ENCODE data around the gene PEX14. TPM values are rescaled to one million over a fixed set of nuclear protein-coding genes. Genes with fewer than 3 reads are reported as not detected.

Gene PEX14
- total and polyA plus RNA-seq, 4 donors: 9.5 to 26.9 (median 19.7) TPM

DNA sequence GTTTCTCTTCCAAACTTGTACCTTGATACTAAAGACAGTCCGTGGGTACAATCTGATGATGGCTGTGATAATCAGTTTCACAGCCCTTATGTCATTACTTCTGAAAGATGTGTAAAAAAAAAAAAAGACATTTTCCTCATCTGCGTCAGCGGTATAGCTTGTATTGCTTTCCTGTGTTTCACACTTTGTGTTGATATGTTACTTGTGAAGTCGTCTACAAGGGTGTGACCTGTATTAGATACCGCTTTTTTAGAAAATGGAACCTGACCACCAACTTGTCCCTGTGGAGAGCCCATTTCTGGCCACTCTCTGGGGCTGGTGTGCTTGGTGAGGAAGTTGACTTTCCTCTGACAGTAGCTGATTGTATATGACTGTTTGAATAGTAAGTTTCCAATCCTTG is 50.5 kb downstream of the PEX14 start:
- Histone ChIP-seq H3K4me1 (ENCODE audit: control insufficient read depth, insufficient read depth, low read length) (peaks cover 12% of the 10 kb centered on the region), H3K9me3 (ENCODE audit: control insufficient read depth, insufficient read depth, low read length) (no peaks in the 10 kb centered on the region), H3K27me3 (ENCODE audit: control insufficient read depth, insufficient read depth, low read length) (no peaks in the 10 kb centered on the region), H3K4me3 (ENCODE audit: low read depth, low read length) (no peak overlapping the region), H3K27ac (ENCODE audit: low read depth, low read length) (no peak overlapping the region), H3K36me3 (ENCODE audit: control insufficient read depth, insufficient read depth, low read length) (no peaks in the 10 kb centered on the region)
- 100% methylated on average over 2 of the region's 5 CpGs for WGBS (ENCODE audit: insufficient coverage)
- no peak for DNase-seq (ENCODE audit: low read depth in 4 of 6, low spot score in 6 of 6)

DNA sequence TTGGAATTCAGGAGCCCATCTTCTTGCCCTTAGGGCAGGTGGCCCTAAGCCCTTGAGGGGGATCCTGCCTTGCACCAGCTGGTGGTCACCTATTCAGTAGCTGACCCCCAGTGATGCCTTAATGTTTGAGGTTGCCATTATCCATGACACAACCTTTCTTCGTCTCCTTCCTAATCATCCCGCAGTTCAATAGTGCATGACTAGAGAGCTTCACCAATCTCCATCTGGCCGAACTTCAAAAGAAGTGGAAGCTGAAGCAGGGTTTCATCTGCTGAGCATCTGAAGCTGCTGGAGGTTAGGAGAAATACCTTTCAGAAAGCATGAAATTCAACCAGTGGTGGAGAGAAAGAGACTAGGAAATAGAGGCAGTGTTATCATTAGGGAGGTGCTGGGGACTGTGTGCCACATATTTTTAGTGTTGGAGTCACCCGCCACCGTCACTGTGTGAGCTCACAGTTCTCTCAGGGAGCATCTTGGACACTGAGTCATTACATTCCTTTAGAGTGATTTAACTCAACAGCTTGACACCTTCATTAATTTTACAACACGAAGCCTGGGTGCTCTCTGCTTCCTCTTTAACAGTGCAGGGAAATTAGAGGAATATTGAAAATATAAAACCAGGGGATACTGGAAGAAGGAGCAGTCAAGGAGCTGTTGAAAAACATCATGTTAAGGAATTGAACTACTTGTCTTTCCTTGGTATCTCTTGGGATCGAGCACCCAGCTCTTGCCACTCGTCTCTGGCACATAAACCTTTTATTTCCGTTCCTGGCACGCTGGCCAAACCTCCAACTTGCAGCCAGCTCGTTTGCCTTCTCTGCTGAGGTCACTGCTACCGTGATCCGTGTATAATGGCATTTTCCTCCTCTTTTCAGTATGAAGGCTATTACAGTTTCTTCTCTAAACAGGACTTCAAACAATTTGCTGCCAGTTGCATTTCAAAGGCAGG is 53.6 kb downstream of the PEX14 start:
- H3K27me3 ChIP-seq (ENCODE audit: control insufficient read depth, insufficient read depth, low read length): no peaks in the 10 kb centered on the region
- DNase-seq (ENCODE audit: low read depth in 4 of 6, low spot score in 6 of 6): peak in 2 of 6 donors; percentile 38 to 58
- peaks cover 16% of the 10 kb centered on the region for H3K4me1 ChIP-seq (ENCODE audit: control insufficient read depth, insufficient read depth, low read length)
- no peaks in the 10 kb centered on the region for H3K36me3 ChIP-seq (ENCODE audit: control insufficient read depth, insufficient read depth, low read length)
- H3K4me3 ChIP-seq (ENCODE audit: low read depth, low read length): no peak overlapping the region
- no peaks in the 10 kb centered on the region for H3K9me3 ChIP-seq (ENCODE audit: control insufficient read depth, insufficient read depth, low read length)
- no peak overlapping the region for H3K27ac ChIP-seq (ENCODE audit: low read depth, low read length)
- 36% methylated on average over 10 of the region's 13 CpGs for WGBS (ENCODE audit: insufficient coverage)

DNA sequence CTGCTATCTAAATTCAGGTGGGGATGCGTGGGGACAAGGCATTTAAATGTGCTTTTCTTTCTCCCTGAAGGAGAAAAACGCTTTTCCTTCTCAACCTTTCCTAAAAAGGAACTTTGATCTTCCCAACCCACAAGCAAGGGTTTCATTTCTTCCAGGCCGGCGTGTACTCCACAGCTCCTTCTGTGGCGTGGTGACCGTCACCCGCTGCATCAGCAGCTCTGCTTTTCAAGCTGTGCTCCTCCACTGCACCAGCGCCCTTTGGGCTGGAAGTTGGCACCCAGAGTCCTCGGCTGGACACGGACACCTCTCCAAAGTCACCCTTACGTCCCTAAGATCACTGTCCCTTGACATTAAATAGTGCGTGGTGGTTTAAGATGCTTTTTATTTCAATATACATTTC is 54.3 kb downstream of the PEX14 start:
- Histone ChIP-seq H3K9me3 (ENCODE audit: control insufficient read depth, insufficient read depth, low read length) (no peaks in the 10 kb centered on the region), H3K27me3 (ENCODE audit: control insufficient read depth, insufficient read depth, low read length) (no peaks in the 10 kb centered on the region), H3K4me3 (ENCODE audit: low read depth, low read length) (no peak overlapping the region), H3K36me3 (ENCODE audit: control insufficient read depth, insufficient read depth, low read length) (no peaks in the 10 kb centered on the region), H3K27ac (ENCODE audit: low read depth, low read length) (no peak overlapping the region), H3K4me1 (ENCODE audit: control insufficient read depth, insufficient read depth, low read length) (peaks cover 16% of the 10 kb centered on the region)
- WGBS (ENCODE audit: insufficient coverage): 71% methylated on average over 5 of the region's 12 CpGs
- peak in 1 of 6 donors; percentile 55 for DNase-seq (ENCODE audit: low read depth in 4 of 6, low spot score in 6 of 6)

DNA sequence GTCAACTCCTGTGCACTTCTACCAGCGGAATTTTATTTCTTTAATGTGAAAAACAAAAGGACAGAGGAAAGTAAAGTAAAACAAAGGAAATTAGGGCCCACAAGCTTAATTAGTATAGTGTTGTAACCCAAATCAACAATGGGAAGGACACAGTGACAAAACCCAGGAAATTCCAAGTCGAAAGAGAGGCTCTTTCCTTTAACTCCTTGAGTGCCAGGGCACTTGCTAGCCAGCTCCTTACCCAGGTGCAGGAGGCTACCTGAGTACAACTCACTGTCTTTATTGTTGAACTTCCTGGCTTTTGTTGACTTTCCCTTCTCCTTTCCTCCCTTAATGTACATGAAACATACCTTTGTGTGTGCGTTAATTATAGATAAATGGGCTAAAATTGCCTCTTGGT is 55.0 kb downstream of the PEX14 start:
- peaks cover 16% of the 10 kb centered on the region for H3K4me1 ChIP-seq (ENCODE audit: control insufficient read depth, insufficient read depth, low read length)
- WGBS (ENCODE audit: insufficient coverage): 0% methylated on average over 1 of the region's 3 CpGs
- no peaks in the 10 kb centered on the region for H3K27me3 ChIP-seq (ENCODE audit: control insufficient read depth, insufficient read depth, low read length)
- no peak overlapping the region for H3K27ac ChIP-seq (ENCODE audit: low read depth, low read length)
- no peaks in the 10 kb centered on the region for H3K36me3 ChIP-seq (ENCODE audit: control insufficient read depth, insufficient read depth, low read length)
- no peak for DNase-seq (ENCODE audit: low read depth in 4 of 6, low spot score in 6 of 6)
- no peaks in the 10 kb centered on the region for H3K9me3 ChIP-seq (ENCODE audit: control insufficient read depth, insufficient read depth, low read length)
- no peak overlapping the region for H3K4me3 ChIP-seq (ENCODE audit: low read depth, low read length)

DNA sequence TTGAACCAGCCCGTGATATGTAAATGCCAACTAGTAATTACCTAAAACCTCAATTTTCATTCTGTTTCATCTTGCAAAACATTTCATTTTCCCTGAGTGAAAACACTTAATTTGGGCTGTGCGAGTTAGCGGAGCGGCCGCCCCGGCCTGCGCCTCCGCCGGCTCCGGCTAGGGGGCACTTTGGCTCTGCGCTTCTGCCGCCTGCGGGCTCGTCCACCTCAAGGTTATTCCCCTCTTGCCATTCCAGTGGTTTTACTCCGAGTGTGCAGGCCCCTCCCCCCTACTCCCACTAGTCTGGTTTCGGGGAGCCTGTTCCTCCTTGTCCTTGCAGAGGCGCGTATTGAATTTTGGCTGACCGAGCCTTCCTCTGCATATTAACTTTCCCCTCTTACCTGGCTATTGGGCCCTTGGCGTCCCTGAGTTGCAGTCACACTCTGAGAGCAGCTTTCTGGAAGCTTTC is 55.6 kb downstream of the PEX14 start:
- H3K27ac ChIP-seq (ENCODE audit: low read depth, low read length): no peak overlapping the region
- no peak overlapping the region for H3K4me3 ChIP-seq (ENCODE audit: low read depth, low read length)
- peaks cover 16% of the 10 kb centered on the region for H3K4me1 ChIP-seq (ENCODE audit: control insufficient read depth, insufficient read depth, low read length)
- 27% methylated on average over 19 of the region's 20 CpGs for WGBS (ENCODE audit: insufficient coverage)
- H3K27me3 ChIP-seq (ENCODE audit: control insufficient read depth, insufficient read depth, low read length): no peaks in the 10 kb centered on the region
- DNase-seq (ENCODE audit: low read depth in 4 of 6, low spot score in 6 of 6): peak in 2 of 6 donors; percentile 63 to 88
- H3K9me3 ChIP-seq (ENCODE audit: control insufficient read depth, insufficient read depth, low read length): no peaks in the 10 kb centered on the region
- no peaks in the 10 kb centered on the region for H3K36me3 ChIP-seq (ENCODE audit: control insufficient read depth, insufficient read depth, low read length)

DNA sequence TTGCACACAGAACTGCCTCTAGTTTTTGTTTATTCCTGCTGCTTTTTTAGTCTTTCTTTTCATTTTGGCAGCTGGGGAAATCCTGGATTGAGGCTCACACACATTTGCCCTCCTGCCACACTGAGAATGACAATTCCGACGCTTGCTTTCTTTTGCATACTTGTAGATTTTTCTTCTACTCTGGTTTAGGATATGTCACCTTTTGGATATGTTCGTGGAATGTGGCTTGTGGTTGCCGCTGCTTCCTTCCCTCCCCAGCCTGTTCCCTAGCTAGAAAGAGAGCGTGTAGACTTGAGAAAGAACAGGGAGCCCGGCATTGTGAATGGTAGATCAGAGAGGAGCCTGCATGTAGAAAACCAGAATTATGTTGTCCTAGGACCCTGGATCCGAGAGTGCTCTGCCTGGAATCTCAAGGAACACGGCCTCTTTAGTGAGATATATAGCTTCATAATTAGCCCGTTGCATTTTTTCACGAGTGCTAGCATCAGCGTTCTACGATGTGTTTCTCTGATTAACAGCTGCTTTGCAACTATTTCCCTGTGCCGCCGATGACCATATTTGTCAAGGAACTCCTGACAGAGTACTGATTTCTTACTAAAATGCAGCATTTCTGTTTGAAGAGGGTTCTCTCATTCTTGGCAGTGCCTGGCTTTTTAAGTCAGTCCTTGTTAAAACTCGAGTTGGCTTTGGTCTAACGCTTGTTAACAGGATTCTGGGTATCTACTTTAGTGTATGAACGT is 56.2 kb downstream of the PEX14 start:
- no peaks in the 10 kb centered on the region for H3K27me3 ChIP-seq (ENCODE audit: control insufficient read depth, insufficient read depth, low read length)
- 67% methylated on average over 9 of the region's 17 CpGs for WGBS (ENCODE audit: insufficient coverage)
- H3K27ac ChIP-seq (ENCODE audit: low read depth, low read length): no peak overlapping the region
- H3K4me3 ChIP-seq (ENCODE audit: low read depth, low read length): no peak overlapping the region
- H3K4me1 ChIP-seq (ENCODE audit: control insufficient read depth, insufficient read depth, low read length): peaks cover 16% of the 10 kb centered on the region
- peak in 1 of 6 donors; percentile 69 for DNase-seq (ENCODE audit: low read depth in 4 of 6, low spot score in 6 of 6)
- H3K36me3 ChIP-seq (ENCODE audit: control insufficient read depth, insufficient read depth, low read length): no peaks in the 10 kb centered on the region
- no peaks in the 10 kb centered on the region for H3K9me3 ChIP-seq (ENCODE audit: control insufficient read depth, insufficient read depth, low read length)

DNA sequence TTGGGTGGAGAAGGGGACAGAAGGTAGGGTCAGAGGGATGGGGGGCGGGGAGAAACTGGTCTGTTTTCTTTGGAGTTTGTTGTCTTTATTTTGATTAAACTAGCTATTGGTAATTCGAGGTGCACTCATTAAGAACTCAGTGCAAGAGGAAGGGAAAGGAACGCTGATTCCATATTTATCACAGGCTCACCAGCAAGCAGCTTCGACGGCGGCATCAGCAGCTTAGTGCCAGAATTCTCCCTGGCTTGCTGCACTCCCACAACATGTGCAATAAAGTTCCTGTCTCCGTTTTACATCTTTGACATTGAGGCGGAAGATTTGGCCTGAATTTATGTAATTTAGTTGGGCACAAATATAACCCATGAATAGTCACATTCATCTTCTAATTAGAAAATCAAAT is 57.6 kb downstream of the PEX14 start:
- Histone ChIP-seq H3K4me1 (ENCODE audit: control insufficient read depth, insufficient read depth, low read length) (peaks cover 16% of the 10 kb centered on the region), H3K36me3 (ENCODE audit: control insufficient read depth, insufficient read depth, low read length) (peaks cover 7% of the 10 kb centered on the region), H3K27me3 (ENCODE audit: control insufficient read depth, insufficient read depth, low read length) (no peaks in the 10 kb centered on the region), H3K27ac (ENCODE audit: low read depth, low read length) (no peak overlapping the region), H3K4me3 (ENCODE audit: low read depth, low read length) (no peak overlapping the region), H3K9me3 (ENCODE audit: control insufficient read depth, insufficient read depth, low read length) (no peaks in the 10 kb centered on the region)
- peak in 1 of 6 donors; percentile 40 for DNase-seq (ENCODE audit: low read depth in 4 of 6, low spot score in 6 of 6)
- no CpG with 5 or more reads among the region's 8 CpGs for WGBS (ENCODE audit: insufficient coverage)

DNA sequence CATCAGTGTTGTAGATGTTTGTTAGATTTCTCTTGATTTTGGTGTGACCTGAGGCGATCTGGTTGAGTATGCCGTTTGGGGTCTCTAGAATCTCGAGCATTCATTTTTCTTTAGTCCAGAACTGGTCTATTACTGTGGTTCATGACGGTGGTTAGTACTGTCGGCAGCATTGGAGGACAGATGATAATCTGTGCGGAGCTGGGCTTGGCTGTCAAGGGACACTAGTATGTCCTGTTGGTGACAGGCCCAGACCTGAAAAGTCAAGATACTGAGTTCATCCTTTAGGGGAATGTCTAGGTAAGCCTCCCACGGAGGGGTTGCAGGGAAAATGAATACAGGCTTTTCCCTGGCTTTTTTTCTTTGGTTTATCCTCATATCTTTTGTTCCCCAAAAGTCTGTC is 59.8 kb downstream of the PEX14 start:
- H3K9me3 ChIP-seq (ENCODE audit: control insufficient read depth, insufficient read depth, low read length): no peaks in the 10 kb centered on the region
- no peak overlapping the region for H3K27ac ChIP-seq (ENCODE audit: low read depth, low read length)
- H3K4me1 ChIP-seq (ENCODE audit: control insufficient read depth, insufficient read depth, low read length): peaks cover 9% of the 10 kb centered on the region
- no peaks in the 10 kb centered on the region for H3K27me3 ChIP-seq (ENCODE audit: control insufficient read depth, insufficient read depth, low read length)
- WGBS (ENCODE audit: insufficient coverage): 92% methylated on average over 6 of the region's 7 CpGs
- no peak overlapping the region for H3K4me3 ChIP-seq (ENCODE audit: low read depth, low read length)
- H3K36me3 ChIP-seq (ENCODE audit: control insufficient read depth, insufficient read depth, low read length): peaks cover 7% of the 10 kb centered on the region
- DNase-seq (ENCODE audit: low read depth in 4 of 6, low spot score in 6 of 6): no peak

DNA sequence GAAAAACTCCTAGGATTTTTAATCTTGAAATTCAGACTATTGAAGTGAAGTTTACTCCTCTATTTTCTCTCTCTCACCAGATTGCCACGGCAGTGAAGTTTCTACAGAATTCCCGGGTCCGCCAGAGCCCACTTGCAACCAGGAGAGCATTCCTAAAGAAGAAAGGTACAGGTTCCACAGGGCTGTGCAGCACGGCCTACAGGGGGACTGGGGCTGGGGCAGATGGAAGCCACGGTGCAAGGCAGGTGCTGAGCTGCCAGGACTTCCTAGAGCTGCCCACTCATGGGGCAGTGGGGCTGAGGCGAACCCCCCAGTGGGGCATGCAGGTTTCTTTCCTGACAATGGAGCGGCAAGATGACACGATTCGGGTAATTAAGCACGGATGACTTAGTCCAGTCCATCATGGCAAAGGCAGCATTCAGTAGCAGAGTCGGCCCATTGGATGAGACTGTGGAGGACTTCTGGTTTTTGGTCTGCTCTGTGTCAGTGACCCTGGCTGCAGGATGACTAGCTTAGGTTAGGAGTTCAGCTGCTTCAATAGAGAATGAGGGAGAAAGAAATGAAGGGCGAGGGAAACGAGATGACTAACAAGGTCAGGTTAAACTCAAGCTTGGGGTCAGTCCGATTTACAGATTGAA is 61.5 kb downstream of the PEX14 start:
- WGBS (ENCODE audit: insufficient coverage): 80% methylated on average over 12 of the region's 14 CpGs
- Histone ChIP-seq H3K27ac (ENCODE audit: low read depth, low read length) (no peak overlapping the region), H3K4me3 (ENCODE audit: low read depth, low read length) (no peak overlapping the region), H3K4me1 (ENCODE audit: control insufficient read depth, insufficient read depth, low read length) (peaks cover 6% of the 10 kb centered on the region), H3K9me3 (ENCODE audit: control insufficient read depth, insufficient read depth, low read length) (no peaks in the 10 kb centered on the region), H3K27me3 (ENCODE audit: control insufficient read depth, insufficient read depth, low read length) (no peaks in the 10 kb centered on the region), H3K36me3 (ENCODE audit: control insufficient read depth, insufficient read depth, low read length) (peaks cover 8% of the 10 kb centered on the region)
- no peak for DNase-seq (ENCODE audit: low read depth in 4 of 6, low spot score in 6 of 6)
